HUES48 (cell line): Measurements from ENCODE around the gene ELOF1.

ENCODE experiments used
- H3K27ac ChIP-seq: one replicate; pipeline ENCODE4 v1.7.0; 2013; ENCODE audit warnings: low read depth, low read length, inconsistent platforms
- H3K27me3 ChIP-seq: 2 replicates; pipeline ENCODE4 v1.6.1; 2013; ENCODE audit warnings: mild to moderate bottlenecking, low read length; ENCODE audit not compliant: control insufficient read depth, insufficient read depth
- H3K36me3 ChIP-seq: 2 replicates; pipeline ENCODE4 v1.6.1; 2013; ENCODE audit warnings: low read length; ENCODE audit not compliant: control insufficient read depth, insufficient read depth
- H3K4me1 ChIP-seq: 2 replicates; pipeline ENCODE4 v1.6.1; 2013; ENCODE audit warnings: mild to moderate bottlenecking, low read length; ENCODE audit not compliant: control insufficient read depth, insufficient read depth
- H3K4me3 ChIP-seq: 2 replicates; pipeline ENCODE4 v1.5.1; 2013; ENCODE audit warnings: mild to moderate bottlenecking, low read depth, low read length
- H3K9ac ChIP-seq: 2 replicates; pipeline ENCODE4 v1.6.1; 2013; ENCODE audit warnings: mild to moderate bottlenecking, low read depth, low read length, moderate library complexity
- H3K9me3 ChIP-seq: 2 replicates; pipeline ENCODE4 v1.6.1; 2013; ENCODE audit warnings: low read length; ENCODE audit not compliant: control insufficient read depth, insufficient read depth

The ELOF1 gene

DNA sequence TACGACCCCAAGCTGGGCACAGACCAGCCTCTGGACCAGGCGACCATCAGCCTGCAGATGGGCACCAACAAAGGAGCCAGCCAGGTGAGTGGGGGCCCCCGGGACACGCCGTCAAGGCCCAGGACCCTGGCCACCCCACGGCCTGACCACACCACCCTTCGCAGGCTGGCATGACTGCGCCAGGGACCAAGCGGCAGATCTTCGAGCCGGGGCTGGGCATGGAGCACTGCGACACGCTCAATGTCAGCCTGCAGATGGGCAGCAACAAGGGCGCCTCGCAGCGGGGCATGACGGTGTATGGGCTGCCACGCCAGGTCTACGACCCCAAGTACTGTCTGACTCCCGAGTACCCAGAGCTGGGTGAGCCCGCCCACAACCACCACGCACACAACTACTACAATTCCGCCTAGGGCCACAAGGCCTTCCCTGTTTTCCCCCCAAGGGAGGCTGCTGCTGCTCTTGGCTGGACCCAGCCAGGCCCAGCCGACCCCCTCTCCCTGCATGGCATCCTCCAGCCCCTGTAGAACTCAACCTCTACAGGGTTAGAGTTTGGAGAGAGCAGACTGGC lies 9.6 kb downstream of the ELOF1 start:
- Histone ChIP-seq H3K4me1 (no peaks in the 10 kb centered on the region), H3K4me3 (no peak overlapping the region), H3K9me3 (no peaks in the 10 kb centered on the region), H3K36me3 (peaks cover 33% of the 10 kb centered on the region), H3K27me3 (no peaks in the 10 kb centered on the region), H3K9ac (no peak overlapping the region), H3K27ac (no peak overlapping the region)

DNA sequence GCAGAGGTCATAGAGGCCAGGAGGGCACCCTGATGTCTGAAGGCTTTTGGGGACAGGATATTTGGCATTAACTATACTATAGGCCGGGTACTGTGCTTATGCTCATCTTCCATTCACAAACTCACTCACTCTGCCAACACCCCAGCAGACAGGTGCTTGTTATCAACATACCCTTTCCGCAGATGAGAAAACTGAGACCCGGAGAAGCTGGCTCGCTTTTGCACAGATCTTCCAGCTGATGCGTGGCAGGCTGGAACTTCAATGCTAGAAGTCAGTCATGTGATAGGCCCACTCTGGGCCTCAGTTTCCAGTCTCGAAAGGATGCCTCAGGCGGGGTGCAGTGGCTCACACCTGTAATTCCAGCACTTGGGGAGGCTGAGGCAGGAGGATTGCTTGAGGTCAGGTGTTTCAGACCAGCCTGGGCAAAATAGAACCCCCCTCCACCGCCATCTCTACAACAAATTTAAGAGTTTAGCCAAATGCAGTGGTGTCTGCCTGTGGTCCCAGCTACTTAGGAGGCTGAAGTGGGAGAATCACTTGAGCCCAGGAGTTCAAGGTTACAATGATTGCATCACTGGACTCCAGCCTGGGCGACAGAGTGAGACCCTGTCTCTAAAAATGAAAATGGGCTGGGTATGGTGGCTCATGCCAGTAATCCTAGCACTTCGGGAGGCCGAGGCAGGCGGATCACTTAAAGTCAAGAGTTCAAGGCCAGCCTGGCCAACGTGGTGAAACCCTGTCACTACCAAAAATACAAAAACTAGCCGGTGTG lies 10.9 kb downstream of the ELOF1 start:
- Histone ChIP-seq H3K9me3 (no peaks in the 10 kb centered on the region), H3K4me3 (no peak overlapping the region), H3K4me1 (no peaks in the 10 kb centered on the region), H3K36me3 (peaks cover 19% of the 10 kb centered on the region), H3K9ac (no peak overlapping the region), H3K27me3 (no peaks in the 10 kb centered on the region), H3K27ac (no peak overlapping the region)

DNA sequence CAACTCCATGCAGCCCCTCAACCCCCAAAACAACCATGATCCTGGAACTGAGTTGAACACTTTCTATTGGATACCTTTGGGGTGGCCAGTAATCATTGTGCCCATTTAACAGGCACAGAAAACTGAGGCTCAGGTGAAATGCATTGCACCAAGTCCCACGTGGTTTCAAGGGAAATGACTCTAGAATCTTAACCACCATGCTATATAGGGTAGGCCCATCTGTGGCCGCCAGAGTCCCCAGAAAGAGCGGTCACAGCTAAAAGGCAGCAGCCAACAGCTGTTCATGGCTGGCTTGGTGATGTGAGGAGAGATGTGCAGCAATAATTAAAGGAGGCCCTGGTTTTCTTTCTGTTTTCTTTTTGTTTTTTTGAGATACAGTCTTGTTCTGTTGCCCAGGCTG lies 17.8 kb downstream of the ELOF1 start:
- H3K27ac ChIP-seq: no peak overlapping the region
- no peaks in the 10 kb centered on the region for H3K9me3 ChIP-seq
- no peak overlapping the region for H3K9ac ChIP-seq
- H3K27me3 ChIP-seq: no peaks in the 10 kb centered on the region
- H3K36me3 ChIP-seq: no peaks in the 10 kb centered on the region
- H3K4me1 ChIP-seq: peaks cover 14% of the 10 kb centered on the region
- H3K4me3 ChIP-seq: no peak overlapping the region

DNA sequence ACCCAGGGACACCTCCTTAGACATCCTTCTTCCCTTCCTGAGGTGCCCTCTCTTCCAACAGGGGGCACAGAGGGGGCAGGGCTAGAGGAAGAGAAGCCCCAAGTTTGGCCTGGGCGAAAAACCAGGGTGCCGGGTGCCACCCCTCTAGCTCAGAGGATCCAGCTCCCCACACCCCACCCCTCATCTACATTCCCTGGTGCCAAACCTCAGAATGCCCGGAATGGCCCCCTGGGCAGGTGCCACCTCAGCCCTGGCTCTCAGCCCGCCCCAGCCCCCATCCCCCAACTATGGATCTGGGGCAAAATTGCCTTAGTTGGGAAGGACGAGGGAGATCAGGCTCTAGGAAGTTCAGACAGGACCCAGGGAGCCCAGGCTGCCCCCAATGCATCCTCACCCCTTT lies 18.4 kb downstream of the ELOF1 start:
- peak overlapping the region; percentile 46; the same call in 1 of the 2 replicates for H3K4me3 ChIP-seq
- H3K27ac ChIP-seq: no peak overlapping the region
- peaks cover 14% of the 10 kb centered on the region for H3K4me1 ChIP-seq
- no peaks in the 10 kb centered on the region for H3K36me3 ChIP-seq
- no peaks in the 10 kb centered on the region for H3K9me3 ChIP-seq
- no peak overlapping the region for H3K9ac ChIP-seq
- no peaks in the 10 kb centered on the region for H3K27me3 ChIP-seq

DNA sequence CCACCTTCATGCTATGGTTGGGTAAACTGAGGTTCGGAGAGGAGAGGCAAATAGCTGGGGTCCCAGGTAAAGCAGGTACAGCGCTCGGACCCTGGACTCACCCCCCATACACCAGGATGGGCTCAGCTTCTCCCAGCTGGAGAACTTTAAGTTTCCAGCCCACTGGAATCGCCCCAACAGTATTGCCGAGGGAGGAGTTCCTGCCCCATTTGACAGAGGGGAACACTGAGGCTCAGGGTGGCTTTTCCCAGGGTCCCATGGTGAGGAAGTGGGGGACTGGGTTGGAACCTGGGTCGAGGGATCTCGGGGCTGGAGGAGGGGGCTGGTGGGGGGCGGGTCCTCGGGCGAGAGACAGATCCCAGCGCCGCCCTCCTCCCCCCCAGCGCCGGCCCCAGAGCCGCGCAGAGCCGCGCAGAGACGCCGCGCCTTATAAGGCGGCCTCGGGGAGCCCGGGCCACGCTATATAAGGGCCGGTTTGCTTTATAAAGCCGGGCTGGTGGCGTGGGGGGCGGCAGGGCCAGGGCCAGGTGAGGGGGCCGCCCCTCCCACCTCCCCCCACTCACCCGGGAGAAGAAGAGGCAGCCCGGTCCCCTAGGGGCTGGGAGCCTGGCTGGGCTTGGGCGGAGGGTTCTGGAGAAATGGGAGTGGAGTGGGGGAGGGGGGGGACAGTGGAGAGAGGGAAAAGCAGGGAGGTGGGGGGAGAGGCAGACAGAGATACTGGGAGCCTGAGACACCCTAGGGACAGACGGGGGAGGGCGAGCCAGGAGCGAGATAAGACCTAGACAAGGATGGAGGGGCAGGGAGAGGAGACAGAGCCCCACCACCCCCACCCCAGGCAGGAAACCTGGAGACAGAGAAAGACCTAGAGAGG lies 19.3 kb downstream of the ELOF1 start:
- Histone ChIP-seq H3K9me3 (no peaks in the 10 kb centered on the region), H3K27ac (peak overlapping the region; percentile 94), H3K9ac (peak overlapping the region; percentile 75; the same call in 1 of the 2 replicates), H3K4me3 (peak overlapping the region; percentile 62), H3K27me3 (no peaks in the 10 kb centered on the region; the same call in 1 of the 2 replicates), H3K4me1 (peaks cover 14% of the 10 kb centered on the region), H3K36me3 (no peaks in the 10 kb centered on the region)

DNA sequence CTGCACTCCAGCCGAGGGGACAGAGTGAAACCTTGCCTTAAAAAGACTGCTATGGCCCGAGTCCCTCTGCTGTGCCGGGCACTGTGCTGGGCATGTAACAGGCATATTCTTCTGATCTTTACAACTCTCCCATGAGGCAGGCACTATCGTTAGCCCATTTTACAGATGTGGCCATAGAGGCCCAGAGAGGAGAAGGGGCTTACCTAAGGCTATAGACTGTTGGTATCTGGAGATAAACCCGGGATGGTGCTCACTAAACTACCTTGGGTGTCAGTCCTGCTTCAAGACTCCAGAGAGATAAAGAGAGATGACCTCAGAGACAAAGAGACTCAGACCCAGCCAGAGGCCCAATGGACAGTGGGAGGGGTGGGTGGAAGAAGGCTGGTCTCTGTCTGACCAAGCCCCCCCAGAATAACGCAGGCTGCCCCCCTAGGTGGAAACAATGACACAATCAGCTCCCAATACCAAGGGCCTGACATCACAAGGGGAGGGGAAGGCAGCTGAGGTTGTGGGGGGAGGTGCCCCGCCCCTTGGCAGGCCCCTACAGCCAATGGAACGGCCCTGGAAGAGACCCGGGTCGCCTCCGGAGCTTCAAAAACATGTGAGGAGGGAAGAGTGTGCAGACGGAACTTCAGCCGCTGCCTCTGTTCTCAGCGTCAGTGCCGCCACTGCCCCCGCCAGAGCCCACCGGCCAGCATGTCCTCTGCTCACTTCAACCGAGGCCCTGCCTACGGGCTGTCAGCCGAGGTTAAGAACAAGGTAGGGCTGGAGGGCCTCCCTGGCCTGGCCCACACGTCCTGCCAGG lies 20.6 kb downstream of the ELOF1 start, which contains the start of gene CNN1:
TSS of gene CNN1 (plus strand) at position 620 of the 805 bp plus-strand sequence. CDS start at position 697, 77 bp downstream.
- H3K9ac ChIP-seq: peak within 1 kb of the TSS; percentile 75
- H3K36me3 ChIP-seq: no peaks in the 10 kb centered on the region
- H3K9me3 ChIP-seq: no peaks in the 10 kb centered on the region
- H3K4me1 ChIP-seq: peaks cover 14% of the 10 kb centered on the region
- no peaks in the 10 kb centered on the region; the same call in 1 of the 2 replicates for H3K27me3 ChIP-seq
- H3K27ac ChIP-seq: peak within 1 kb of the TSS; percentile 94
- peak within 1 kb of the TSS; percentile 62 for H3K4me3 ChIP-seq

DNA sequence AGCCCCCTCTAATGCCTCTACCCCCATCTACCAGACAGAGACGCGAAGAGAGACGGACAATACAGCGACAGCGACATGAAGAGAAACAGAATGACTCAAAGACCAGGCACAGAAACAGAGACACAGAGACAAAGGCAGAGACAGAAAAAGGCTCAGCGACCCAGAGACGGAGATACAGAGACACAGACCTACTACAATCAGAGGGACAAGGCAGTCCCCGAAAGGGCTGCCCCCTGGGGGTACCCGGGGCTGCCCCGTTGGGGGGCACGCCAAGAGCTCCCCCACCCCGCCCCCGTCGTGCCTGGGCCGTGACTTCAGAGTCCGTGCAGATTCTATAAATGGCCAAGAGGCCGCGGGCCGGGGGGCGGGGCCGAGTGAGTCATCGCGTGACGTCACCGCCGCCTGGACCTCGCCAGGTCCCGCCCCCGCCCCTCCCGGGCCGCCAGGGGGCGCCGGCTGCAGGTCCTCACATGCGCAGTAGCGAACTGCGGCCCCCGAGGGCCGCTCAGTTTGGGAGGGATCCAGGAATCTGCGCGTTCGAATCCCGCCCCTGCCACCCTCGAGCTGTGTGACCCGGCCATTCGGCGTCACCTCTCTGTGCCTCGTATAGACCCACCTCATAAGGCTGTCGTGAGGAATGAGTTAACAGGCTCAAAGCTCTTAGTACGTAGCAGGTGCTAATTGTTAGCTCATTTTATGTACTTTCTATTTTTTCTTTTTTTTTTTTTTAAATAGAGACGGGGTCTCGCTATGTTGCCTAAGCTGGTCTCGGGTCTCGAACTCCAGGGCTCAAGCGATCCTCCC lies 23.0 kb downstream of the ELOF1 start:
- peak overlapping the region; percentile 63 for H3K27ac ChIP-seq
- peak overlapping the region; percentile 64 for H3K9ac ChIP-seq
- no peaks in the 10 kb centered on the region for H3K9me3 ChIP-seq
- no peaks in the 10 kb centered on the region for H3K36me3 ChIP-seq
- no peaks in the 10 kb centered on the region; the same call in 1 of the 2 replicates for H3K27me3 ChIP-seq
- H3K4me3 ChIP-seq: peak overlapping the region; percentile 67
- H3K4me1 ChIP-seq: peaks cover 14% of the 10 kb centered on the region

DNA sequence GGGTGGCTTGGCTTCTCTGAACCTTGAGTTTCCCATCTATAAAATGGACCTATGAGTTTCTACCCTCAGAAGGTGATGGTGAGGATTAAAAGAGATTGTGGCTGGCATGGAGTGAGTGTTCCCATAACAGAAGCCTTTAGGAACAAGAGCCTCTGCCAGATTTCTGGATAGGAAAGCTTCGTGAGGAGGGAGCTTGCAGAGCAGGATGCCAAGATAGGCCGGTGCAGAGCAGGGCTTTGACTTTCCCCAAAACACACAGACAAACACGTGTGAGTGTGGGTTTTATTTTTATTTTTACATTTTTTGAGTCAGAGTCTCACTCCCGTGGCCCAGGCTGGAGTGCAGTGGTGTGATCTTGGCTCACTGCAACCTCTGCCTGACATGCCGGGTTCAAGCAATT lies 24.1 kb downstream of the ELOF1 start:
- Histone ChIP-seq H3K36me3 (no peaks in the 10 kb centered on the region), H3K9me3 (no peaks in the 10 kb centered on the region), H3K4me1 (peaks cover 8% of the 10 kb centered on the region), H3K27ac (no peak overlapping the region), H3K27me3 (no peaks in the 10 kb centered on the region; the same call in 1 of the 2 replicates), H3K9ac (no peak overlapping the region), H3K4me3 (no peak overlapping the region)

DNA sequence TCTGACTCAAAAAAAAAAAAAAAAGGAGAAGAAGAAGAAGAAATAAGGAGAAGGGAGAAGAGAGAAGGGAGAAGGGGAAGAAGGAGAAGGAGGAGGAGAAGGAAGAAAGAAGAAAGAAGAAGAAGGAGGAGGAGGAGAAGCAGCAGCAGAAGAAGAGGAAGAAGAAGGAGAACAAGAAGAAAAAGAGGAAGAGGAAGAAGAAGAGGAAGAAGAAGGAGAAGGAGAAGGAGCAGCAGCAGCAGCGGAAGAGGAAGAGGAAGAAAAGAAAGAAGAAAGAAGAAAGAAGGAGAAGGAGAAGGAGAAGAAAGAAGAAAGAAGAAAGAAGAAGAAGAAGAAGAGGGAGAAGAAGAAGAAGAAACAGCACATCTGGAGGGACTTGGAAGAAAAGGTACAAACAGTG lies 24.5 kb downstream of the ELOF1 start:
- Histone ChIP-seq H3K9ac (no peak overlapping the region), H3K4me1 (peaks cover 8% of the 10 kb centered on the region), H3K9me3 (no peaks in the 10 kb centered on the region), H3K27me3 (no peaks in the 10 kb centered on the region; the same call in 1 of the 2 replicates), H3K27ac (no peak overlapping the region), H3K36me3 (no peaks in the 10 kb centered on the region), H3K4me3 (no peak overlapping the region)

DNA sequence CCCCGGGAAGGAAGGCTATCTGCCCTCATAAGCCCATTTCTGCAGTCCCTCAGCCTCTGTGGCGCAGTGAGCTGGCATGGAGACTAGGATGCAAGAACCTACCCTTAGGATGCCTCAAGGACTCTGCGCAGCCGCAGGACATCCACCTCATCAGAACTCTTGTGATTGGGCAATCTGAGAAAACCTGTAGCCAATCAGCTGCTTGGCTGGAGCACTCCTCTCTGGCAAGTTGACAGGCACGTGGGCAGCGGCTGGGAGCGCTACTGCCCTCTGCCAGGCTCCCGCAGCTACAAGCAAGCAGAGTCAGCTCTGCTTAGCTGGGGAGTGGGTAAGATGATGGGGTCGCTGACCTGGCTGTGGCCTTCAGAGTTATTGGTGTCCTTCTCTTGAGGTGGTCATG lies 28.6 kb downstream of the ELOF1 start:
- no peaks in the 10 kb centered on the region for H3K36me3 ChIP-seq
- no peaks in the 10 kb centered on the region; the same call in 1 of the 2 replicates for H3K27me3 ChIP-seq
- no peak overlapping the region for H3K9ac ChIP-seq

More for the DNA sequence above, 28.6 kb downstream of the ELOF1 start:
- H3K4me3 ChIP-seq: no peak overlapping the region
- H3K4me1 ChIP-seq: no peaks in the 10 kb centered on the region
- H3K9me3 ChIP-seq: no peaks in the 10 kb centered on the region
- no peak overlapping the region for H3K27ac ChIP-seq
